ENCODE measurements around the gene ADAMTSL3.

GRCh38 chr15:83654379-83655236 is 685 bp downstream of the ADAMTSL3 start:
- TF ChIP-seq CTCF (IDR thresholded peaks at IDR 0.05; ENCODE audit: low read depth, low read length) = no peak
- TF ChIP-seq EZH2phosphoT487 (IDR thresholded peaks at IDR 0.05; ENCODE audit: low read depth) = no peak
